CD14-positive monocyte (primary cell): ENCODE results near the gene HENMT1. TPM values are rescaled to one million over a fixed set of nuclear protein-coding genes. Genes with fewer than 3 reads are reported as not detected.

ENCODE experiments used
- DNase-seq, 3 donors: peaks; one replicate each; pipeline ENCODE4 v3.0.0-alpha.2; 2011 to 2022
- H2AFZ ChIP-seq: 2 replicates; pipeline ENCODE4 v1.6.0; 2012; ENCODE audit warnings: mild to moderate bottlenecking, low read depth, low read length, inconsistent platforms; ENCODE audit not compliant: insufficient read depth, poor library complexity, severe bottlenecking
- H3K27ac ChIP-seq, 2 donors: 1 replicate in 1 of 2; 2 replicates in 1 of 2; pipeline ENCODE4 v1.5.1; 2012 to 2013; ENCODE audit warnings: low read length in 2 of 2, control low read depth in 1 of 2, inconsistent platforms in 1 of 2, low read depth in 1 of 2, mild to moderate bottlenecking in 1 of 2
- H3K27me3 ChIP-seq, 2 donors: one replicate each; pipeline versions ENCODE4 v1.6.0 to v1.6.1; 2011 to 2013; ENCODE audit warnings: low read length in 2 of 2; ENCODE audit not compliant: control insufficient read depth in 2 of 2, insufficient read depth in 2 of 2
- H3K36me3 ChIP-seq, 2 donors: replicated peaks in 1 of 2; 1 replicate in 1 of 2; 2 replicates in 1 of 2; pipeline versions ENCODE4 v1.5.1 to v1.6.1; 2012 to 2013; ENCODE audit warnings: low read length in 2 of 2, control low read depth in 1 of 2, inconsistent platforms in 1 of 2, mild to moderate bottlenecking in 1 of 2; ENCODE audit not compliant: insufficient read depth in 2 of 2, control insufficient read depth in 1 of 2
- H3K4me1 ChIP-seq, 2 donors: 1 replicate in 1 of 2; 2 replicates in 1 of 2; pipeline versions ENCODE4 v1.5.1 to v1.6.1; 2012 to 2013; ENCODE audit warnings: low read length in 2 of 2, control low read depth in 1 of 2, inconsistent platforms in 1 of 2, mild to moderate bottlenecking in 1 of 2, moderate library complexity in 1 of 2; ENCODE audit not compliant: insufficient read depth in 2 of 2, control insufficient read depth in 1 of 2
- H3K4me2 ChIP-seq: replicated peaks from 2 replicates; pipeline ENCODE3; 2012; ENCODE audit warnings: low read length, moderate library complexity, mild to moderate bottlenecking; ENCODE audit not compliant: poor library complexity, severe bottlenecking; ENCODE audit errors: extremely low read depth
- H3K4me3 ChIP-seq, 3 experiments: fragments of 200-600 bp in 1 of 3; sonication (generic) in 1 of 3; replicated peaks in 1 of 3; 1 replicate in 2 of 3; 2 replicates in 1 of 3; pipeline ENCODE4 v1.5.1; 2011 to 2013; ENCODE audit warnings: low read length in 3 of 3, mild to moderate bottlenecking in 3 of 3, control low read depth in 2 of 3, low read depth in 2 of 3, inconsistent platforms in 1 of 3, moderate library complexity in 1 of 3
- H3K79me2 ChIP-seq: 2 replicates; pipeline ENCODE4 v1.6.0; 2012; ENCODE audit warnings: mild to moderate bottlenecking, control low read depth, inconsistent platforms, low read length, moderate library complexity; ENCODE audit not compliant: insufficient read depth
- H3K9ac ChIP-seq: 2 replicates; pipeline ENCODE4 v1.6.0; 2017; ENCODE audit warnings: low read length, mild to moderate bottlenecking; ENCODE audit not compliant: insufficient read depth, poor library complexity, severe bottlenecking
- H3K9me3 ChIP-seq, 2 donors: replicated peaks in 1 of 2; 1 replicate in 1 of 2; 2 replicates in 1 of 2; pipeline versions ENCODE4 v1.5.1 to v1.6.1; 2012 to 2013; ENCODE audit warnings: low read length in 2 of 2, control low read depth in 1 of 2; ENCODE audit not compliant: control insufficient read depth in 1 of 2, insufficient read depth in 1 of 2
- H4K20me1 ChIP-seq: 2 replicates; pipeline ENCODE4 v1.6.0; 2012; ENCODE audit warnings: mild to moderate bottlenecking, low read length, control low read depth, moderate library complexity; ENCODE audit not compliant: insufficient read depth
- H3K27ac Mint-ChIP-seq, 7 donors: one replicate each; pipeline ENCODE4 v1.8.0; 2020; ENCODE audit warnings: mild to moderate bottlenecking in 7 of 7, mixed read lengths in 7 of 7, moderate library complexity in 6 of 7, inconsistent platforms in 2 of 7
- H3K27me3 Mint-ChIP-seq, 3 donors: one replicate each; pipeline ENCODE4 v1.8.0; 2021 to 2022; ENCODE audit warnings: low read depth in 3 of 3, mild to moderate bottlenecking in 3 of 3, mixed read lengths in 3 of 3, moderate library complexity in 3 of 3, inconsistent platforms in 1 of 3
- H3K36me3 Mint-ChIP-seq, 2 donors: one replicate each; pipeline ENCODE4 v1.8.0; 2020; ENCODE audit warnings: mixed read lengths in 2 of 2, inconsistent platforms in 1 of 2, mild to moderate bottlenecking in 1 of 2
- H3K4me1 Mint-ChIP-seq: one replicate; pipeline ENCODE4 v1.8.0; 2020; ENCODE audit warnings: mild to moderate bottlenecking, mixed read lengths
- H3K4me3 Mint-ChIP-seq, 2 donors: one replicate each; pipeline ENCODE4 v1.8.0; 2020; ENCODE audit warnings: mild to moderate bottlenecking in 2 of 2, mixed read lengths in 2 of 2, moderate library complexity in 1 of 2
- H3K9me3 Mint-ChIP-seq, 7 donors: one replicate each; pipeline ENCODE4 v1.8.0; 2020 to 2022; ENCODE audit warnings: mixed read lengths in 7 of 7, mild to moderate bottlenecking in 6 of 7, moderate library complexity in 6 of 7, inconsistent platforms in 2 of 7
- CTCF ChIP-seq: fragments of 200-600 bp; IDR thresholded peaks from one replicate; pipeline ENCODE4 v1.8.0; 2022; ENCODE audit warnings: antibody characterized with exemption, mild to moderate bottlenecking
- WGBS: methylation state at CpG from one replicate; pipeline ENCODE4 v1.1.5; 2013; ENCODE audit warnings: missing lambda C conversion rate; ENCODE audit not compliant: insufficient coverage; 5-methylcytosine and 5-hydroxymethylcytosine counted together
- intact Hi-C, 2 donors: fragments of 100-400 bp; cut with micrococcal nuclease; formaldehyde crosslinking; loops; one replicate each; pipeline versions ENCODE4 v1.15.0 to v1.15.1; 2023
- polyA plus RNA-seq, 3 donors: library from polyadenylated mRNA; depleted of rRNA in 1 of 3; unstranded in 2 of 3; stranded (reverse) in 1 of 3; fragments of 300-500 nt in 2 of 3; fragments of >200 nt in 1 of 3; fragmentation: Illumina TruSeq in 2 of 3; gene quantifications; 1 replicate in 2 of 3; 2 replicates in 1 of 3; pipeline ENCODE4 v1.2.3, GENCODE V29; 2012 to 2021

HENMT1 gene
- polyA plus RNA-seq, 3 donors: 10.5 to 14.5 (median 13.4) TPM

- H3K27ac Mint-ChIP-seq: no peak overlapping the region
- H4K20me1 ChIP-seq: no peaks in the 10 kb centered on the region
- H3K4me2 ChIP-seq: no peak overlapping the region
- WGBS: 79% methylated on average over 2 of the region's 2 CpGs
- no peaks in the 10 kb centered on the region for H3K27me3 ChIP-seq
- H3K4me1 Mint-ChIP-seq: peaks cover 8% of the 10 kb centered on the region
- H3K27me3 Mint-ChIP-seq: peaks cover 0 to 3% (median 2%) of the 10 kb centered on the region in 3 donors
- no peak overlapping the region for H3K27ac ChIP-seq
- no peaks in the 10 kb centered on the region for H3K9me3 ChIP-seq
- DNase-seq: no peak
- no peak overlapping the region for H3K9ac ChIP-seq
- no peaks in the 10 kb centered on the region for H3K79me2 ChIP-seq
- intact Hi-C loops: no loop called here
- no peak overlapping the region for H3K4me3 ChIP-seq
- H3K4me3 Mint-ChIP-seq: no peak overlapping the region
- H3K4me1 ChIP-seq: peaks cover 0 to 2% of the 10 kb centered on the region in 2 donors
- peaks cover 2 to 15% (median 6%) of the 10 kb centered on the region in 7 donors for H3K9me3 Mint-ChIP-seq
- H2AFZ ChIP-seq: no peak overlapping the region
- no peaks in the 10 kb centered on the region for H3K36me3 ChIP-seq
- H3K36me3 Mint-ChIP-seq: no peaks in the 10 kb centered on the region
- TF ChIP-seq CTCF: no peak
These were observed 10.2 kb upstream of the HENMT1 start for GRCh38 chr1:108671143-108671542.

GRCh38 chr1:108670131-108670773 lies 9.4 kb upstream of the HENMT1 start:
- Mint-ChIP-seq H3K9me3 (peaks cover 0 to 13% (median 6%) of the 10 kb centered on the region in 7 donors), H3K27ac (no peak overlapping the region), H3K27me3 (peaks cover 0 to 3% (median 2%) of the 10 kb centered on the region in 3 donors), H3K4me3 (no peak overlapping the region), H3K4me1 (peaks cover 8% of the 10 kb centered on the region), H3K36me3 (no peaks in the 10 kb centered on the region)
- Histone ChIP-seq H3K4me1 (peaks cover 0 to 2% of the 10 kb centered on the region in 2 donors), H2AFZ (no peak overlapping the region), H4K20me1 (no peaks in the 10 kb centered on the region), H3K4me3 (no peak overlapping the region), H3K27ac (no peak overlapping the region), H3K4me2 (no peak overlapping the region), H3K27me3 (no peaks in the 10 kb centered on the region), H3K9ac (no peak overlapping the region), H3K9me3 (no peaks in the 10 kb centered on the region), H3K36me3 (no peaks in the 10 kb centered on the region), H3K79me2 (no peaks in the 10 kb centered on the region)
- TF ChIP-seq CTCF: no peak
- intact Hi-C loops: no loop called here
- 94% methylated on average over 2 of the region's 5 CpGs for WGBS
- no peak for DNase-seq
